Measurements from ENCODE around the gene WDR27. TPM values are rescaled to one million over a fixed set of nuclear protein-coding genes. Genes with fewer than 3 reads are reported as not detected.
"Not testable (repeated sequence)": the region's sequence is repeated elsewhere in the genome, so short reads cannot be mapped to it uniquely, and the experiment has no call there.

WDR27 gene
- total RNA-seq, 2 donors from 2014 or later: 45.0 to 46.1 TPM

DNA sequence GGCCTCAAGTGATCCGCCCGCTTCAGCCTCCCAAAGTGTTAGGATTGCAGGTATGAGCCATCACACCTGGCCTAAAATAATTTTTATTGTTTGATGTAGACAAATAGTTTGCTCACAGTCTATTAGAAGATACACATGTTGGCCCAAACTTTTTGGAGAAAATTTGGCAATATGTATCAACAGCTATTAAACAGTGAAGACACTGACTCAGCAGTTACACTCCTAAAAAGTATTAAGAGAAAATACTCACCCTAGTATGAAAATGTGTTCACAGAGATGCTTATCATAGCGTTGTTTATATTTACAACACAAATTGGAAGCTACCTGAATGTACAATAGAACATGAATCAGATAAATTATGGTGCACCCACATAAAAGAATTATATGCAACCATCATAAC lies 173.1 kb downstream of the WDR27 start:
- peaks cover 6 to 7% of the 10 kb centered on the region in 2 donors for H3K36me3 Mint-ChIP-seq (ENCODE audit: insufficient read depth in 2 of 2)
- peaks cover 8% of the 10 kb centered on the region for H3K27me3 Mint-ChIP-seq (ENCODE audit: low read depth)
- ATAC-seq (replicated peaks in 1 of 2) (no peak), DNase-seq (no peak)
- no peak overlapping the region for H3K4me3 Mint-ChIP-seq
- no peak overlapping the region for H3K27ac Mint-ChIP-seq
- peaks cover 0 to 7% of the 10 kb centered on the region in 2 donors for H3K9me3 Mint-ChIP-seq
- peaks cover 17% of the 10 kb centered on the region for H3K4me1 Mint-ChIP-seq (ENCODE audit: low read depth)

DNA sequence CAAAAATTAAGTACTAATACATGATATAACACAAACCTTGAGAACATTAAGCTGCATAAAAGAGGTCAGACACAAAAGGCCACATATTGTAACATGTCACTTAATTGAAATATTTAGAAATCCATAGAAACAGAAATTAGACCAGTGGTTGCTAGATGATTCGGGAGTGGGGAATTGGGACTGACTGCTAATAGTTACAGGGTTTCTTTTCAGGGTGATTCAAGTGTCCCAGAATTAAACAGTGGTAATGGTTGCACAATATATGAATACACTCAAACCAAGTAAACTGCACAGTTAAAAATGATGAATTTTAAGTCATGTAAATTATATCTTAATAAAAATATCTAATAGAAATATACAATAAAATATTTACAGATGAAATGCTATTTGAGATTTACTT lies 174.5 kb downstream of the WDR27 start:
- Mint-ChIP-seq H3K27me3 (ENCODE audit: low read depth) (no peaks in the 10 kb centered on the region), H3K4me1 (ENCODE audit: low read depth) (peaks cover 17% of the 10 kb centered on the region), H3K27ac (no peak overlapping the region), H3K9me3 (no peaks in the 10 kb centered on the region), H3K36me3 (ENCODE audit: insufficient read depth in 2 of 2) (no peaks in the 10 kb centered on the region), H3K4me3 (no peak overlapping the region)
- DNase-seq: no peak
- ATAC-seq (replicated peaks in 1 of 2): no peak

DNA sequence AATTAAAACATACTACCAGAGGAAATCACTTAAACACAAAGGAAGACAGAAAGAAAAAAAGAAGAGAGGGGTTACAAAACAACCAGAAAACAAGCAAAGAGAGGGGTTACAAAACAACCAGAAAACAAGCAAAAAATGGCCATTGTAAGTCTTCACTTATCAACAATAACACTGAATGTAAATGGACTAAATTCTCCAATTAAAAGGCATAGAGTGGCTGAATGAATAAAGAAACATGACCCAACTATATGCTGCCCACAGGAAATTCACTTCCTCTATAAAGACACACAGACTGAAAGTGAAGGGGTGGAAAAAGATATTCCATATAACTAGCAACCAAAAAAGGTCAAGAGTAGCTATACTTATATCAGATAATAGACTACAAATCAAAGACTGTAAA lies 180.0 kb downstream of the WDR27 start:
- DNase-seq: no peak
- no peak overlapping the region for H3K4me3 Mint-ChIP-seq
- no peaks in the 10 kb centered on the region for H3K4me1 Mint-ChIP-seq (ENCODE audit: low read depth)
- H3K27me3 Mint-ChIP-seq (ENCODE audit: low read depth): no peaks in the 10 kb centered on the region
- ATAC-seq (replicated peaks in 1 of 2): no peak
- H3K9me3 Mint-ChIP-seq: peaks cover 8 to 14% of the 10 kb centered on the region in 2 donors
- H3K27ac Mint-ChIP-seq: no peak overlapping the region
- H3K36me3 Mint-ChIP-seq (ENCODE audit: insufficient read depth in 2 of 2): peaks cover 6 to 16% of the 10 kb centered on the region in 2 donors

DNA sequence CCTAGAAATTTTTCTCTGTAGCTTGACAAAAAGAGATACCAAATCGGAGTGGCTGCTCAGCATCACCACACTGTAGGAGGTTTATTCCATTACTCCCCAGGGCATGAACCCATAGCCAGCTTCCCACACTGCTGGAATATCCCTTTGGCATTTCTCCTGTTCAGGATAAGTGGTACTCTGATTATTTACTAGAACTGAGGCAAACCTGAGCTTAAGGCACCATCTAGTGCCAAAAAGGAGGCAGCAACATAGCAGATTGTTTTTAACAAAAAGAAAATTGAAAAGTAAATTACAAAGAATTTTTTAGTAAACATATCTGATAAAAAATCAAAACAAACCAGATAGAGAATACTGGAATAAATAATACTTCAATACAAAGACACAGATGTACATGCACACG lies 181.7 kb downstream of the WDR27 start:
- Mint-ChIP-seq H3K4me3 (no peak overlapping the region), H3K27me3 (ENCODE audit: low read depth) (no peaks in the 10 kb centered on the region), H3K4me1 (ENCODE audit: low read depth) (no peaks in the 10 kb centered on the region), H3K9me3 (peaks cover 8 to 14% of the 10 kb centered on the region in 2 donors), H3K36me3 (ENCODE audit: insufficient read depth in 2 of 2) (peaks cover 6 to 16% of the 10 kb centered on the region in 2 donors), H3K27ac (no peak overlapping the region)
- DNase-seq (no peak), ATAC-seq (replicated peaks in 1 of 2) (no peak)

DNA sequence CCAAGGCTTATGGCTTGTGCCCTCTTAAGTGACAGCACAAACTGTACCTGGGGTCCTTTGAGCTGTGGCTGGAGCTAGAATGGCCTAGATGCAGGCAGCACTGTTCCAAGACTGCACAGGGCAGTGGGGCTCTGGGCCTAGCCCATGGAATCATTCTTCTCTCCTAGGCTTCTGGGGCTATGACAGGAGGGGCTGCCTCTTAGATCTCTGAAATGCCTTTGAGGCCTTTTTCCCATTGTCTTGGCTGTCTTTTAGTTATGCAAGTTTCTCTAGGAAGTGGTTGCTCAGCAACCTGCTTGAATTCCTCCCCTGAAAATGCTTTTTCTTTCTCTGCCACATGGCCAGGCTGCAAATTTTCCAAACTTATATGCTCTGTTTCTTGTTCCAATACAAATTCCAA lies 183.4 kb downstream of the WDR27 start:
- no peak overlapping the region for H3K27ac Mint-ChIP-seq
- DNase-seq (no peak), ATAC-seq (replicated peaks in 1 of 2) (no peak)

DNA sequence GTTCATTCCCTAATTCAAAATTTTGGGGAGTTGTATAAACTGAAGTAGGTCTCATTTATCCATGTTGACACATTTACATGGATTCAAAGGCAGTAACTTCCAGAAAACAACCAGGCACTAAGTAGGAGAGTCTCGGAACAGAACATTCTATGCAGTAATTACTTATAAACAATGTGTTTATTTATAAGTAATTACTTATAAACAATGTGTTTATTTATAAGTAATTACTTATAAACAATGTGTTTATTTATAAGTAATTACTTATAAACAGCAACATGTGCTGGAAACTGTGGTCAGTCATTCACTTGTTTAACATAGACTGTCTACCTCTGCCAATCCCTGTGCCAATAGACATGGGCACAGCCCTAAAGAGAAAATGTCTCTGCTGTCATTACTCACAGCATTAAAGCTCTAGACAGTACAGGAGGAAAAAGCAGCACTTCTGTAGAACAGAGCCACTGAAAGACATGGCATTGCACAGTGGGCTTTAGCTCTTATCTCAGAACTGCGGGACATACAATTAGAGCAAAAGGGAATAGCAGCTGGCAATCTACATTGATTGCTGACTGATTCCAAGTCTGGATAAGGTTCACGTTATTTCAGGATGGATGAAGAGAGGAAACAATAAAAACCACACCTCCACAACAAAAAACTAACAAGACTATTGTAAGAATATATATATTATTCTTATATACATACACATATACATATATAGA lies 188.2 kb downstream of the WDR27 start:
- Mint-ChIP-seq H3K36me3 (ENCODE audit: insufficient read depth in 2 of 2) (peaks cover 0 to 6% of the 10 kb centered on the region in 2 donors), H3K27ac (no peak overlapping the region), H3K4me1 (ENCODE audit: low read depth) (no peaks in the 10 kb centered on the region), H3K9me3 (peaks cover under 1 to 4% of the 10 kb centered on the region in 2 donors), H3K4me3 (no peak overlapping the region), H3K27me3 (ENCODE audit: low read depth) (no peaks in the 10 kb centered on the region)
- no peak for DNase-seq
- no peak for ATAC-seq (replicated peaks in 1 of 2)

More for the DNA sequence above, 183.4 kb downstream of the WDR27 start:
- Mint-ChIP-seq H3K4me3 (no peak overlapping the region), H3K36me3 (ENCODE audit: insufficient read depth in 2 of 2) (peaks cover 6 to 16% of the 10 kb centered on the region in 2 donors), H3K4me1 (ENCODE audit: low read depth) (no peaks in the 10 kb centered on the region), H3K9me3 (peaks cover 8 to 14% of the 10 kb centered on the region in 2 donors), H3K27me3 (ENCODE audit: low read depth) (no peaks in the 10 kb centered on the region)

DNA sequence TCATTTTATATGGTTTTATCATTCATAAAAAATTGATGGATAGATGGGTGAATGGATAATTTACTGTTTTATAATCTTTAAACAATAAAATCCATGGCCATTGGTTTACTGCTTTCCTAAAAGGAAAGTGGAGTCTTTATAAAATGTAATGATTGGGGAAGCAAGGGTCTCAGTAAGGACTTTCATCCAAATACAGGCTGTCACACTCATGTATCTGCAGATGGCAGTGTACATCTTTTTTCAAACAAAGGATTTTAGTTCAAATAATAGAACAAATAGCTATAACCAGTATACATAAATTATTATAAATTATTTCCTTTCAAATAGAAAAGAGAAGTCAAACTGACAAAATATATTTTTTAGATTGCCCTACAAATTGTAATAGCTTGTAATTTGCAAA lies 190.0 kb downstream of the WDR27 start:
- H3K36me3 Mint-ChIP-seq (ENCODE audit: insufficient read depth in 2 of 2); H3K9me3 Mint-ChIP-seq; ATAC-seq (replicated peaks in 1 of 2); H3K27ac Mint-ChIP-seq; DNase-seq; H3K4me3 Mint-ChIP-seq; H3K4me1 Mint-ChIP-seq (ENCODE audit: low read depth); H3K27me3 Mint-ChIP-seq (ENCODE audit: low read depth): not testable (repeated sequence)

DNA sequence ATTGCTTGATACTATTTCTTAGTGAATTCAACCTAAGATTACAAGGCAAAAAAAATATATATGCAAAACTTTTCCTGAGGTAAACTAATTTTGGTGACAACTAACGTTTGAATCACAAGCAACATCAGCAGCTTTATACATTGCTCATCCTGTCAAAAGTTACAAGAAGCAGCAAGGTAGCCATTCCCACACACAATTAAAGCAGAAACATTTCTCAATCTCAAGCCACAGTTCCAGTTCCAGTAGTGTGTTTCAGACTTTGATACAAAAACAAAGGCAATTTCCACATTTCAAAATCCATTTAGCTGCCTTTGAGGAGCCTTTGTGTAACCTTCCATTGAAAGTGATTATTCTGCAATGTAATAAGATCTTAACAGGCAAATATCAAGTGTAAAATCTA lies 191.0 kb downstream of the WDR27 start:
- Mint-ChIP-seq H3K27me3 (ENCODE audit: low read depth) (no peaks in the 10 kb centered on the region), H3K36me3 (ENCODE audit: insufficient read depth in 2 of 2) (peaks cover 2 to 3% of the 10 kb centered on the region in 2 donors), H3K27ac (no peak overlapping the region), H3K4me1 (ENCODE audit: low read depth) (no peaks in the 10 kb centered on the region), H3K9me3 (peaks cover 2 to 3% of the 10 kb centered on the region in 2 donors), H3K4me3 (no peak overlapping the region)
- ATAC-seq (replicated peaks in 1 of 2) (no peak), DNase-seq (no peak)

DNA sequence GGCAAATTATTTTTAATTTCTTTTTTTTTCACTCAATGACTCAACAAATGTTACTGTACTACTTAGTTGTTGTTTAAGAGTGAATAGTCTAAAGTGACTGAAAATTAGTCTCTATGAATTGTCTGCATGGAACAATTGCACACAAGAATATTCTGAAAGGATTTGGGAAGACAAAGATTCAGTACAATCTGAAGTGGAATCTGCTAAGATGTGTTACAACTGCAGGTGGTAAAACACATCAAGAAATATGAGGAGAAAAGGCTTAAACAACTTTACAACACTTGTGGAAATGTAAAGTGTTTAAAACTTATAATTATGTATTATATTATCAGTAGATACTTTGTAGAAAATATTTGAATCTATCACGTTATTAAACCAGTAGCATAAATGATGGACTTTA lies 193.4 kb downstream of the WDR27 start:
- Mint-ChIP-seq H3K9me3 (peaks cover 2 to 3% of the 10 kb centered on the region in 2 donors), H3K4me3 (no peak overlapping the region), H3K4me1 (ENCODE audit: low read depth) (no peaks in the 10 kb centered on the region), H3K27me3 (ENCODE audit: low read depth) (no peaks in the 10 kb centered on the region), H3K27ac (no peak overlapping the region), H3K36me3 (ENCODE audit: insufficient read depth in 2 of 2) (peaks cover 2 to 3% of the 10 kb centered on the region in 2 donors)
- DNase-seq (no peak), ATAC-seq (replicated peaks in 1 of 2) (no peak)

DNA sequence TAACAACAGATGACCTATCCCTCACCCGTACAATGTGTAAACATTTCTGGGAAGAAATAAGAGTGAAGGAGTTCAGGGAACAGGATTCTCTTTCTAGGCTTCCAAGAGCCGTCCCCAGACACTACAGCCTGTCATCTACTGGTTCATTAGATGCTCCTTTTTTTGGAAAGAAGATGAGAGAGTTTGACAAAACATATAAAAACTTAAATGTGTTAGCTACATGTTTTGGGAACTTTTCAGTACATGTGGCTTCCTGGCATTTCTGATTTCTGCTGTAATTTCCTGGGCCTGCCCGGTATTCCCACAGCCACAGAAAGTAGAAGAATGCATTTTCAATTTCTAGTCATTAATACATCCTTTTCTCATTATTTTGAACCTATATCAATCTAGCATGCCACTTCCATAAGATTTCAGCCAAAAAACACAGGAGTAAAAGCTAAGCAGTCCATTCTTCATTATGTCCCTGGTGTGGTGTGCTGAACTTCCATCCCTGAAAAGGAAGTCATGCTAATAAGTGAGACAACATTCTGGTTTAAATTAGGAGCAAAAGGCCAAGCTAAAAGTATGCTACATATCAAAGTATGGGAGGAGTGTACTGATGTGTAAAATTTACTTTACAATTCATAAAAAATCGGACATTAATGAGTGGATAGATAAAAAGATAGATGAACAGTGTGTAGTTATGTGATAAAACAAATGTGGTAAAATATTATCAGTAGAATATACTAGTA lies 198.2 kb downstream of the WDR27 start:
- H3K4me3 Mint-ChIP-seq: no peak overlapping the region

DNA sequence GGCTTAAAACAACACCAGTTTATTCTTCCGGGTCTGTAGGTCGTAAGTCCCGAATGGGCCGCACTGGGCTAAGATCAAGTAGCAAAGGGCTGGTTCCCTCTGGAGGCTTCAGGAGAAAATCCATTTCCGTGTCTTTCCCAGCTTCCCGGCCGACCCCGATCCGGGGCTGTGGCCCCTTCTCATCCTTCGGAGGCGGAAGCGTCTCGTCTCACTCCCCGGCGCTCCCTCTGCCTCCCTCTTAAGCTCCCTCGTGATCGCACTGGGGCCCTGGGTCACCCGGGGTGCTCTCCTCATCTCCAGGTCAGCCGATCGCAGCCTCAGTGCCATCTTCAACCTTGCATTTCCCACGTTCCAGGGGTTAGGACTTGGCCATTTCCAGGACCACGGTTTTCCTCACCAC lies 199.4 kb downstream of the WDR27 start:
- no peaks in the 10 kb centered on the region for H3K27me3 Mint-ChIP-seq (ENCODE audit: low read depth)
- DNase-seq: no peak
- no peak for ATAC-seq (replicated peaks in 1 of 2)

More for the DNA sequence above, 198.2 kb downstream of the WDR27 start:
- DNase-seq: no peak
- Mint-ChIP-seq H3K9me3 (peaks cover 2 to 3% of the 10 kb centered on the region in 2 donors), H3K27me3 (ENCODE audit: low read depth) (no peaks in the 10 kb centered on the region), H3K36me3 (ENCODE audit: insufficient read depth in 2 of 2) (peaks cover 0 to 2% of the 10 kb centered on the region in 2 donors), H3K27ac (no peak overlapping the region), H3K4me1 (ENCODE audit: low read depth) (no peaks in the 10 kb centered on the region)
- no peak for ATAC-seq (replicated peaks in 1 of 2)

DNA sequence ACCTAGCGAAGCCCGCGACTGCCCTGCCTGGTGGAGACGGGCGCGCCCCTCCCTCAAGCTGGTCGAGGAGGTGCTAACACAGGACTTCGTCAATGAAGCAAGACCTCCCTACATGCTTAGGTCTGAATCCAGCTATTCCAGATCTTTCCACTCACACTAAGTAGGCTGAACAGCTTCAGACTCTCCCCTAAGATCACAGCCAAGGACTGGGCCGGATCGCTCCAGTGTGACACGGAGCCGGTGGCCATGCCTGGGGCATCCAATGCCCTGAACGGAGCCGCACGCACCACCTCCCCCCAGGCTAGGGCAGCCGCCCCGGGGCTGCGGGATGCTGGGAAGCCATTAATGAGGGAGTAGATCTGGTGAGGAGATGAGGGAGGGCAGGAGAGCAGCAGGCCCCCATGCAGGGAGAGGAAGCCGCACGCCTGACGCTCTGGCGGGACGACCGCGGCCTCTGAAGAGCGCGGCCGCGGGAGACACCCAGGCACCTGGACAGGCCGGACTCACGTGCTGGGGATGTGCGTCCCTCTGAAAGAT lies 200.0 kb downstream of the WDR27 start:
- ATAC-seq (replicated peaks in 1 of 2) (no peak), DNase-seq (no peak)
- H3K27ac Mint-ChIP-seq: no peak overlapping the region
- no peak overlapping the region for H3K4me3 Mint-ChIP-seq
- no peaks in the 10 kb centered on the region for H3K36me3 Mint-ChIP-seq (ENCODE audit: insufficient read depth in 2 of 2)
- no peaks in the 10 kb centered on the region for H3K9me3 Mint-ChIP-seq
- no peaks in the 10 kb centered on the region for H3K4me1 Mint-ChIP-seq (ENCODE audit: low read depth)
- no peaks in the 10 kb centered on the region for H3K27me3 Mint-ChIP-seq (ENCODE audit: low read depth)

More for the DNA sequence above, 199.4 kb downstream of the WDR27 start:
- Mint-ChIP-seq H3K4me3 (no peak overlapping the region), H3K4me1 (ENCODE audit: low read depth) (no peaks in the 10 kb centered on the region), H3K27ac (no peak overlapping the region), H3K9me3 (no peaks in the 10 kb centered on the region), H3K36me3 (ENCODE audit: insufficient read depth in 2 of 2) (no peaks in the 10 kb centered on the region)

DNA sequence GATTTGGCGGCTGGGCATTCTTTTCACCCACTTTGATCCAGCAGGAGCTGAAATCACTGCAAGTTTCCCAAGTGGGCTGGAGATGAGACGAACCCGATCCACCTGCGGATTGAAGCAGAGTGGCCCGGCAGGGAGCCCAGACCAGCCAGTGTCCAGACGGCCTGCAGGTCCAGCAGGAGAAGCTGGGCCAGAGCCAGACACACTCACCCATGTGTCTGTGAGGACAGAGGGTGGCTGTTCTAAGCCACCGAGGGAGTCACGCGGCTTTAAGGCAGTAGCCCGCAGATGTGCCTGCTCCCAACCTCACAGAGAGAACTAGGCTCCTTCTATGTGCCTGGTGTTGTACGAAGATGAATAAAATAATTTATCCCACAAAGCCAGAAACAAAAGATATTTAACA lies 200.7 kb downstream of the WDR27 start:
- DNase-seq: no peak
- Mint-ChIP-seq H3K4me3 (no peak overlapping the region), H3K4me1 (ENCODE audit: low read depth) (no peaks in the 10 kb centered on the region), H3K36me3 (ENCODE audit: insufficient read depth in 2 of 2) (no peaks in the 10 kb centered on the region), H3K27me3 (ENCODE audit: low read depth) (peaks cover 2% of the 10 kb centered on the region), H3K9me3 (no peaks in the 10 kb centered on the region), H3K27ac (no peak overlapping the region)
- ATAC-seq (replicated peaks in 1 of 2): no peak

All from activated T-cell treated with anti-CD3 and anti-CD28 coated beads, Interleukin-2, amount 50 U/mL, for 72 hours (primary cell).